K562 (cell line): ENCODE results near the gene NRF1. TPM values are rescaled to one million over a fixed set of nuclear protein-coding genes. Genes with fewer than 3 reads are reported as not detected.

ENCODE experiments used
- ATAC-seq: fragments of 200-7000 bp; cut with Tn5 transposase; 3 replicates; pipeline ENCODE4 v1.9.1; 2020; ENCODE audit warnings: moderate library complexity
- BruUV-seq: library from RNA; stranded (reverse); fragments of 400-500 nt; replicated peaks from 2 replicates; lab custom pipeline; 2021; lab: Mats Ljungman, UMichigan
- CTCF ChIA-PET: fragments of 300-600 bp; formaldehyde crosslinking; extraction: SDS; loops from one replicate; lab custom pipeline; 2021; ENCODE audit warnings: low intra/inter-chr PET ratio; lab: Yijun Ruan, JAX
- POLR2A ChIA-PET: fragments of 300-600, 350-650 bp; sonication (Branson Sonifier 250); formaldehyde crosslinking; extraction: SDS; loops from one replicate; lab custom pipeline; 2021; ENCODE audit warnings: antibody characterized with exemption, inconsistent platforms; lab: Yijun Ruan, JAX
- DNase-seq, 4 experiments: peaks; one replicate each; pipeline versions ENCODE4 v3.0.0 to v3.0.0-alpha.2; 2011 to 2018; ENCODE audit warnings: low spot score in 3 of 4, mixed read lengths in 3 of 4; ENCODE audit errors: extremely low read depth in 1 of 4
- FAIRE-seq: peaks from 2 replicates; lab custom pipeline; 2011; peaks lifted over from hg19 to GRCh38; lab: Jason Lieb, UNC
- H2AFZ ChIP-seq: 2 replicates; pipeline ENCODE4 v1.6.0; 2011; ENCODE audit warnings: low read depth, low read length, control low read depth, inconsistent platforms
- H3K27ac ChIP-seq: fragments of 200-600 bp; 3 replicates; pipeline ENCODE4 v1.8.0; 2011; ENCODE audit warnings: low read depth, mild to moderate bottlenecking, control low read depth, inconsistent platforms, low read length, moderate library complexity, mixed read lengths; ENCODE audit errors: extremely low read depth
- H3K27me3 ChIP-seq, 2 experiments: fragments of 300-600 bp in 1 of 2; 2 replicates in 1 of 2; 3 replicates in 1 of 2; pipeline versions ENCODE4 v1.6.0 to v1.8.0; 2011; ENCODE audit warnings: inconsistent platforms in 2 of 2, low read length in 2 of 2, mild to moderate bottlenecking in 1 of 2, mixed read lengths in 1 of 2, moderate library complexity in 1 of 2; ENCODE audit not compliant: control insufficient read depth in 2 of 2, insufficient read depth in 2 of 2
- H3K36me3 ChIP-seq: fragments of 300-600 bp; 3 replicates; pipeline ENCODE4 v1.8.0; 2011; ENCODE audit warnings: mild to moderate bottlenecking, low read length, inconsistent platforms; ENCODE audit not compliant: control insufficient read depth, insufficient read depth
- H3K4me1 ChIP-seq, 2 experiments: fragments of 200-600 bp in 1 of 2; replicated peaks in 1 of 2; 2 replicates in 1 of 2; 3 replicates in 1 of 2; pipeline versions ENCODE4 v1.5.1 to v1.8.0; 2011; ENCODE audit warnings: inconsistent platforms in 2 of 2, low read length in 2 of 2, mild to moderate bottlenecking in 1 of 2, mixed read lengths in 1 of 2, moderate library complexity in 1 of 2; ENCODE audit not compliant: control insufficient read depth in 2 of 2, insufficient read depth in 2 of 2
- H3K4me2 ChIP-seq: 2 replicates; pipeline ENCODE4 v1.6.1; 2011; ENCODE audit warnings: low read length, control low read depth, inconsistent platforms, mixed read lengths; ENCODE audit not compliant: insufficient read depth
- H3K4me3 ChIP-seq: fragments of 200-600 bp; sonication (generic), shearing (Covaris generic); 2 replicates; pipeline ENCODE4 v1.5.1; 2016; ENCODE audit warnings: control low read depth, inconsistent platforms
- H3K79me2 ChIP-seq: fragments of 200-600 bp; 3 replicates; pipeline ENCODE4 v1.8.0; 2011; ENCODE audit warnings: low read length, inconsistent platforms; ENCODE audit not compliant: control insufficient read depth, insufficient read depth
- H3K9ac ChIP-seq, 2 experiments: 2 replicates each; pipeline versions ENCODE4 v1.6.0 to v1.6.1; 2011; ENCODE audit warnings: low read depth in 2 of 2, low read length in 2 of 2, control low read depth in 1 of 2, inconsistent platforms in 1 of 2, mild to moderate bottlenecking in 1 of 2, mixed read lengths in 1 of 2; ENCODE audit not compliant: insufficient read depth in 1 of 2
- H3K9me1 ChIP-seq: one replicate; pipeline ENCODE4 v1.6.0; 2011; ENCODE audit warnings: inconsistent platforms, mild to moderate bottlenecking, low read length, moderate library complexity; ENCODE audit not compliant: control insufficient read depth, insufficient read depth
- H3K9me3 ChIP-seq: replicated peaks from 2 replicates; pipeline ENCODE4 v1.5.1; 2011; ENCODE audit warnings: low read depth, low read length, inconsistent platforms; ENCODE audit not compliant: control insufficient read depth, insufficient read depth
- H4K20me1 ChIP-seq: replicated peaks from 2 replicates; pipeline ENCODE4 v1.6.1; 2011; ENCODE audit warnings: low read length, inconsistent platforms, mixed read lengths; ENCODE audit not compliant: control insufficient read depth, insufficient read depth
- ESRRA ChIP-seq: fragments of 450-650 bp; IDR thresholded peaks from 2 replicates; pipeline ENCODE4 v1.6.1; 2014; ENCODE audit warnings: low read depth, mild to moderate bottlenecking, moderate library complexity, borderline replicate concordance
- FOXK1 ChIP-seq: sonication (generic); formaldehyde crosslinking; IDR thresholded peaks from 2 replicates; pipeline ENCODE4 v1.8.0; 2022; ENCODE audit warnings: missing genetic modification reagents, mild to moderate bottlenecking, borderline replicate concordance
- GTF2B ChIP-seq: IDR thresholded peaks from 2 replicates; pipeline ENCODE4 v1.6.1; 2011; ENCODE audit not compliant: insufficient read length; ENCODE audit errors: extremely low read depth
- SAP30 ChIP-seq: fragments of 200-600 bp; sonication (generic); IDR thresholded peaks from 2 replicates; pipeline ENCODE4 v1.6.1; 2012; ENCODE audit warnings: borderline replicate concordance, low read depth, mild to moderate bottlenecking, moderate library complexity, low read length, control low read depth, inconsistent platforms; ENCODE audit not compliant: insufficient read depth, poor library complexity, severe bottlenecking
- SIX5 ChIP-seq, 2 experiments: IDR thresholded peaks; 2 replicates each; pipeline ENCODE4 v1.6.1; 2011; ENCODE audit warnings: low read length in 2 of 2, borderline replicate concordance in 1 of 2, low read depth in 1 of 2, mild to moderate bottlenecking in 1 of 2, moderate library complexity in 1 of 2; ENCODE audit not compliant: insufficient read depth in 1 of 2
- SMAD4 ChIP-seq: fragments of 250-450 bp; sonication (Bioruptor Pico); conservative IDR thresholded peaks from 2 replicates; pipeline ENCODE4 v1.8.0; 2021; ENCODE audit warnings: inconsistent platforms, mild to moderate bottlenecking, moderate library complexity
- SMARCE1 ChIP-seq: fragments of 450-650 bp; IDR thresholded peaks from 2 replicates; pipeline ENCODE4 v1.7.1; 2016; ENCODE audit warnings: mild to moderate bottlenecking
- ZNF217 ChIP-seq: sonication (generic); formaldehyde crosslinking; IDR thresholded peaks from 2 replicates; pipeline ENCODE4 v1.8.0; 2022; ENCODE audit warnings: mild to moderate bottlenecking, missing genetic modification reagents
- WGBS: fragments of 100-300 bp; shearing (Covaris generic); methylation state at CpG from one replicate; pipeline ENCODE4 v1.1.6; 2016; ENCODE audit warnings: low coverage, mixed read lengths; ENCODE audit not compliant: insufficient coverage; ENCODE audit errors: missing lambda C conversion rate; 5-methylcytosine and 5-hydroxymethylcytosine counted together
- in situ Hi-C: fragments of 300-500 bp; cut with MboI; formaldehyde crosslinking; loops from 4 replicates; pipeline ENCODE4 v1.15.0; 2018; ENCODE audit warnings: inconsistent platforms, mixed read lengths
- intact Hi-C: fragments of 100-400 bp; cut with micrococcal nuclease; formaldehyde crosslinking; loops from 2 replicates; pipeline ENCODE4 v1.14.2; 2022
- polyA plus RNA-seq, 8 experiments: library from polyadenylated mRNA; depleted of rRNA in 4 of 8; stranded (reverse) in 5 of 8; unstranded in 3 of 8; fragments of >200 nt; fragmentation: Nextera tagmentation in 2 of 8; fragmentation: Illumina TruSeq in 1 of 8; extraction: Ambion mirVana in 2 of 8; extraction: Trizol in 1 of 8; gene quantifications; 2 replicates each; pipeline versions ENCODE4 v1.2.1 to v1.2.3, GENCODE V29; 2011 to 2014; ENCODE audit warnings: inconsistent platforms in 1 of 8, missing spikeins in 1 of 8
- total RNA-seq, 7 experiments: library from RNA; depleted of rRNA in 6 of 7; stranded (reverse); fragments of >200 nt in 6 of 7; fragmentation: Illumina TruSeq in 2 of 7; extraction: Trizol in 2 of 7; gene quantifications; 2 replicates each; pipeline versions ENCODE4 v1.2.1 to v1.2.3, GENCODE V29; 2011 to 2021; ENCODE audit warnings: low replicate concordance in 1 of 7
- TF ChIP-seq, protein P1 (sequence below): fragments of 250-450 bp; sonication (Bioruptor Pico); IDR thresholded peaks from 2 replicates; pipeline ENCODE4 v1.8.0; 2022; ENCODE audit warnings: inconsistent platforms, mild to moderate bottlenecking, moderate library complexity, borderline replicate concordance
- TF ChIP-seq, protein P2 (sequence below): fragments of 200-800 bp; sonication (Bioruptor generic); IDR thresholded peaks from 2 replicates; pipeline ENCODE4 v1.6.1; 2016; ENCODE audit warnings: missing genetic modification characterization, missing compliant biosample characterization

Gene NRF1
- total and polyA plus RNA-seq, 9 of the 15 experiments (the other 6 are each of a cell fraction or from before 2014, with no cell fraction given), result 8.6 to 28.8 (median 20.3) TPM

- Histone ChIP-seq H3K9me3 (no peaks in the 10 kb centered on the region), H3K27me3 (no peaks in the 10 kb centered on the region), H3K9me1 (no peaks in the 10 kb centered on the region), H4K20me1 (no peaks in the 10 kb centered on the region), H3K9ac (no peak overlapping the region), H3K27ac (no peak overlapping the region), H2AFZ (no peak overlapping the region), H3K4me3 (no peak overlapping the region), H3K4me1 (no peaks in the 10 kb centered on the region), H3K79me2 (peaks cover 45% of the 10 kb centered on the region), H3K4me2 (no peak overlapping the region), H3K36me3 (no peaks in the 10 kb centered on the region)
- 55% methylated on average over 2 of the region's 2 CpGs for WGBS
- POLR2A ChIA-PET, result interaction anchor here (0.9 kb wide), 1 partner anchor 21 kb away, joined by 3 read pairs; no protein-coding TSS in a partner anchor
- in situ Hi-C loops (loop anchor here (25.0 kb wide), 1 partner anchor 268 kb away; no protein-coding TSS in a partner anchor), intact Hi-C loops (no loop called here)
- CTCF ChIA-PET, result no interaction called here
- TF ChIP-seq SMARCE1 (no peak), FOXK1 (CRISPR knock-in tag) (no peak), ESRRA (no peak), SIX5 (IDR thresholded peaks at IDR 0.05; ENCODE audit: borderline replicate concordance in 1 of 2, insufficient read depth in 1 of 2, low read depth in 1 of 2, low read length in 2 of 2) (no peak), ZNF217 (CRISPR knock-in tag) (no peak), SMAD4 (CRISPR knock-in tag) (no peak), GTF2B (no peak), SAP30 (no peak)
- TF ChIP-seq, protein P1, sequence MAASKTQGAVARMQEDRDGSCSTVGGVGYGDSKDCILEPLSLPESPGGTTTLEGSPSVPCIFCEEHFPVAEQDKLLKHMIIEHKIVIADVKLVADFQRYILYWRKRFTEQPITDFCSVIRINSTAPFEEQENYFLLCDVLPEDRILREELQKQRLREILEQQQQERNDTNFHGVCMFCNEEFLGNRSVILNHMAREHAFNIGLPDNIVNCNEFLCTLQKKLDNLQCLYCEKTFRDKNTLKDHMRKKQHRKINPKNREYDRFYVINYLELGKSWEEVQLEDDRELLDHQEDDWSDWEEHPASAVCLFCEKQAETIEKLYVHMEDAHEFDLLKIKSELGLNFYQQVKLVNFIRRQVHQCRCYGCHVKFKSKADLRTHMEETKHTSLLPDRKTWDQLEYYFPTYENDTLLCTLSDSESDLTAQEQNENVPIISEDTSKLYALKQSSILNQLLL (CRISPR knock-in tag), result no peak
- TF ChIP-seq, protein P2, sequence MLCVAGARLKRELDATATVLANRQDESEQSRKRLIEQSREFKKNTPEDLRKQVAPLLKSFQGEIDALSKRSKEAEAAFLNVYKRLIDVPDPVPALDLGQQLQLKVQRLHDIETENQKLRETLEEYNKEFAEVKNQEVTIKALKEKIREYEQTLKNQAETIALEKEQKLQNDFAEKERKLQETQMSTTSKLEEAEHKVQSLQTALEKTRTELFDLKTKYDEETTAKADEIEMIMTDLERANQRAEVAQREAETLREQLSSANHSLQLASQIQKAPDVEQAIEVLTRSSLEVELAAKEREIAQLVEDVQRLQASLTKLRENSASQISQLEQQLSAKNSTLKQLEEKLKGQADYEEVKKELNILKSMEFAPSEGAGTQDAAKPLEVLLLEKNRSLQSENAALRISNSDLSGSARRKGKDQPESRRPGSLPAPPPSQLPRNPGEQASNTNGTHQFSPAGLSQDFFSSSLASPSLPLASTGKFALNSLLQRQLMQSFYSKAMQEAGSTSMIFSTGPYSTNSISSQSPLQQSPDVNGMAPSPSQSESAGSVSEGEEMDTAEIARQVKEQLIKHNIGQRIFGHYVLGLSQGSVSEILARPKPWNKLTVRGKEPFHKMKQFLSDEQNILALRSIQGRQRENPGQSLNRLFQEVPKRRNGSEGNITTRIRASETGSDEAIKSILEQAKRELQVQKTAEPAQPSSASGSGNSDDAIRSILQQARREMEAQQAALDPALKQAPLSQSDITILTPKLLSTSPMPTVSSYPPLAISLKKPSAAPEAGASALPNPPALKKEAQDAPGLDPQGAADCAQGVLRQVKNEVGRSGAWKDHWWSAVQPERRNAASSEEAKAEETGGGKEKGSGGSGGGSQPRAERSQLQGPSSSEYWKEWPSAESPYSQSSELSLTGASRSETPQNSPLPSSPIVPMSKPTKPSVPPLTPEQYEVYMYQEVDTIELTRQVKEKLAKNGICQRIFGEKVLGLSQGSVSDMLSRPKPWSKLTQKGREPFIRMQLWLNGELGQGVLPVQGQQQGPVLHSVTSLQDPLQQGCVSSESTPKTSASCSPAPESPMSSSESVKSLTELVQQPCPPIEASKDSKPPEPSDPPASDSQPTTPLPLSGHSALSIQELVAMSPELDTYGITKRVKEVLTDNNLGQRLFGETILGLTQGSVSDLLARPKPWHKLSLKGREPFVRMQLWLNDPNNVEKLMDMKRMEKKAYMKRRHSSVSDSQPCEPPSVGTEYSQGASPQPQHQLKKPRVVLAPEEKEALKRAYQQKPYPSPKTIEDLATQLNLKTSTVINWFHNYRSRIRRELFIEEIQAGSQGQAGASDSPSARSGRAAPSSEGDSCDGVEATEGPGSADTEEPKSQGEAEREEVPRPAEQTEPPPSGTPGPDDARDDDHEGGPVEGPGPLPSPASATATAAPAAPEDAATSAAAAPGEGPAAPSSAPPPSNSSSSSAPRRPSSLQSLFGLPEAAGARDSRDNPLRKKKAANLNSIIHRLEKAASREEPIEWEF, result no peak
- no TSS peak for BruUV-seq
- no peak for FAIRE-seq
- DNase-seq, result no peak
- ATAC-seq, result no peak
These were observed 18.8 kb downstream of the NRF1 start for GRCh38 chr7:129630341-129630740.
